Endothelial cell (in vitro differentiated cells): Measurements from ENCODE around the gene CDH16. TPM values are rescaled to one million over a fixed set of nuclear protein-coding genes. Genes with fewer than 3 reads are reported as not detected.

Experiments used
- DNase-seq: peaks from one replicate; pipeline ENCODE4 v3.0.0; 2021; ENCODE audit warnings: low spot score
- H3K27ac Mint-ChIP-seq: one replicate; pipeline ENCODE4 v1.8.0; 2021; ENCODE audit warnings: mixed read lengths, inconsistent platforms; ENCODE audit not compliant: unreplicated experiment
- H3K27me3 Mint-ChIP-seq: one replicate; pipeline ENCODE4 v1.8.0; 2021; ENCODE audit warnings: mild to moderate bottlenecking, moderate library complexity, mixed read lengths, inconsistent platforms; ENCODE audit not compliant: unreplicated experiment
- H3K36me3 Mint-ChIP-seq: one replicate; pipeline ENCODE4 v1.8.0; 2021; ENCODE audit warnings: mild to moderate bottlenecking, low read depth, mixed read lengths, inconsistent platforms; ENCODE audit not compliant: unreplicated experiment
- H3K4me1 Mint-ChIP-seq: one replicate; pipeline ENCODE4 v1.8.0; 2021; ENCODE audit warnings: mild to moderate bottlenecking, mixed read lengths, inconsistent platforms; ENCODE audit not compliant: unreplicated experiment
- H3K4me3 Mint-ChIP-seq: one replicate; pipeline ENCODE4 v1.8.0; 2021; ENCODE audit warnings: mild to moderate bottlenecking, mixed read lengths, inconsistent platforms; ENCODE audit not compliant: unreplicated experiment
- H3K9me3 Mint-ChIP-seq: one replicate; pipeline ENCODE4 v1.8.0; 2021; ENCODE audit warnings: mixed read lengths, inconsistent platforms; ENCODE audit not compliant: unreplicated experiment
- total RNA-seq: library from RNA; stranded (reverse); fragmentation: NEBNext Ultra II Directional; extraction: Animal tissue kit (Norgen Biotek cat#: 25700); gene quantifications from one replicate; pipeline ENCODE4 v1.2.1, GENCODE V29; 2021; ENCODE audit not compliant: unreplicated experiment
- TF ChIP-seq, protein P1 (sequence below): fragments of 200-600 bp; sonication (generic); IDR thresholded peaks from one replicate; pipeline ENCODE4 v1.5.0; 2021; ENCODE audit warnings: antibody characterized with exemption; ENCODE audit not compliant: unreplicated experiment

Gene CDH16
- total RNA-seq, 1 donor from 2014 or later, result not detected

DNA sequence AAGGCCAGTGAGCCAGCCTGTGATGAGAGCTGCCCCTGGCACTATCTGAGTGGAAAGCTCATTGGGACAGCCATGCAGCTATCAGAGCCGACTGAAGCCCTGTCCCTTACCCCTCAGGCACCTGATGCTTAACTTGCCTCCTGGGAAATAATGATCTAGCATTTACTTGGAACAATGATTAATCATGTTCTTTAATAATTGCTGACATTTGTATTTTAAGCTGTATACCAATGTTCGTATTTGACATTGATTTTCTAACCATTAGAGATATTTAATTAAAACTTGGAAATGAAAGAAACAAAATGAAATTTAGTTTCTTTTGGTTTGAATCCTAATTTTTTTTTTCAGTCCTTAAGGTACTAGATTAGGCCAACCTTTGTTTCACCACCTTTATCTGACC lies 27.9 kb downstream of the CDH16 start:
- Mint-ChIP-seq H3K9me3 (no peaks in the 10 kb centered on the region), H3K36me3 (peaks cover 11% of the 10 kb centered on the region), H3K27ac (no peak overlapping the region)

GRCh38 chr16:66889622-66890021 lies 29.1 kb downstream of the CDH16 start:
- Mint-ChIP-seq H3K4me1 (peaks cover 10% of the 10 kb centered on the region), H3K36me3 (peaks cover 19% of the 10 kb centered on the region), H3K27me3 (peaks cover 4% of the 10 kb centered on the region), H3K27ac (no peak overlapping the region), H3K4me3 (no peak overlapping the region), H3K9me3 (no peaks in the 10 kb centered on the region)
- no peak for DNase-seq
- TF ChIP-seq, protein P1, sequence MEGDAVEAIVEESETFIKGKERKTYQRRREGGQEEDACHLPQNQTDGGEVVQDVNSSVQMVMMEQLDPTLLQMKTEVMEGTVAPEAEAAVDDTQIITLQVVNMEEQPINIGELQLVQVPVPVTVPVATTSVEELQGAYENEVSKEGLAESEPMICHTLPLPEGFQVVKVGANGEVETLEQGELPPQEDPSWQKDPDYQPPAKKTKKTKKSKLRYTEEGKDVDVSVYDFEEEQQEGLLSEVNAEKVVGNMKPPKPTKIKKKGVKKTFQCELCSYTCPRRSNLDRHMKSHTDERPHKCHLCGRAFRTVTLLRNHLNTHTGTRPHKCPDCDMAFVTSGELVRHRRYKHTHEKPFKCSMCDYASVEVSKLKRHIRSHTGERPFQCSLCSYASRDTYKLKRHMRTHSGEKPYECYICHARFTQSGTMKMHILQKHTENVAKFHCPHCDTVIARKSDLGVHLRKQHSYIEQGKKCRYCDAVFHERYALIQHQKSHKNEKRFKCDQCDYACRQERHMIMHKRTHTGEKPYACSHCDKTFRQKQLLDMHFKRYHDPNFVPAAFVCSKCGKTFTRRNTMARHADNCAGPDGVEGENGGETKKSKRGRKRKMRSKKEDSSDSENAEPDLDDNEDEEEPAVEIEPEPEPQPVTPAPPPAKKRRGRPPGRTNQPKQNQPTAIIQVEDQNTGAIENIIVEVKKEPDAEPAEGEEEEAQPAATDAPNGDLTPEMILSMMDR, result no peak

More for the DNA sequence above, 27.9 kb downstream of the CDH16 start:
- TF ChIP-seq, protein P1, result no peak
- Mint-ChIP-seq H3K27me3 (peaks cover 9% of the 10 kb centered on the region), H3K4me3 (no peak overlapping the region), H3K4me1 (peaks cover 10% of the 10 kb centered on the region)
- no peak for DNase-seq

DNA sequence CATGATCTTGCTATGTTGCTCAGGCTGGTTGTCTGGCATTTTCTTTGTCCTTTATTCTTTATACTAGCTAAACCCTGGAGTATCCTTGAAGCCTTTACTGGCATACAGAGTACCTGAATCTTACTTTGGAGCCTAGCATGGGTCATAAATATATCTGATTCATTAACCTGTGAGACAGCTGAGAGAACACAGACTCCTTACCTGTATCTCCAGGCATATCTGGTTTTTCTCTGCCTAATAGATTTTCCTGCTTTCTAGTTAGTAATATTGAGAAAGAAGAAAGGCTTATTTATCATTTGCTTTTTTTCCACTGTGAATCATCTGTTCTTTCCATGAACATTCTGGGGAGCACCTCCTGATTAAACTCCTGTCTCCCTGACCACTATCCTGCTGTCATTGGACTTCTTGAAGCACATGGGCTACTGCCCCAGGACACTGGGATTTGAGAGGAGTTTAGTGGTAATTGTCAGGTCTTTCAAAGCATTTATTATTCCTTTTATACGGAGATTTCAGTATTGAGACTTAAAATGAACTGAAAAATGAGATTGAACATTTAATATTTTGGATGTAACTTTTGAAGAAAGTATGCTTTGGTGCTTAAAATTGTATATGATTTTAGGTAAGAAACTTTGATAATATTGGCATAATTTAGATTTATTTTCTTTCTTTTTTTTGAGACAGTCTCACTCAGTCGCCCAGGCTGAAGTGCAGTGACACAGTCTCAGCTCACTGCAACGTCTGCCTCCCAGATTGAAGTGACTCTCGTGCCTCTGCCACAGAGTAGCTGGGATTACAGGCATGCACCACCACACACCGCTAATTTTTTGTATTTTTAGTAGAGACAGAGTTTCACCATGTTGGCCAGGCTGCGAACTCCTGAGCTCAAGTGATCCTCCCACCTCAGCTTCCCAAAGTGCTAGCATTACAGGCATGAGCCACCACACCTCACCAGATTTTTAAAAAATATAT lies 29.8 kb downstream of the CDH16 start:
- H3K4me1 Mint-ChIP-seq, result peaks cover 10% of the 10 kb centered on the region
- TF ChIP-seq, protein P1, result no peak
- H3K36me3 Mint-ChIP-seq, result peaks cover 23% of the 10 kb centered on the region
- no peak for DNase-seq
- H3K27ac Mint-ChIP-seq, result no peak overlapping the region
- H3K4me3 Mint-ChIP-seq, result no peak overlapping the region
- H3K27me3 Mint-ChIP-seq, result peaks cover 4% of the 10 kb centered on the region
- no peaks in the 10 kb centered on the region for H3K9me3 Mint-ChIP-seq

DNA sequence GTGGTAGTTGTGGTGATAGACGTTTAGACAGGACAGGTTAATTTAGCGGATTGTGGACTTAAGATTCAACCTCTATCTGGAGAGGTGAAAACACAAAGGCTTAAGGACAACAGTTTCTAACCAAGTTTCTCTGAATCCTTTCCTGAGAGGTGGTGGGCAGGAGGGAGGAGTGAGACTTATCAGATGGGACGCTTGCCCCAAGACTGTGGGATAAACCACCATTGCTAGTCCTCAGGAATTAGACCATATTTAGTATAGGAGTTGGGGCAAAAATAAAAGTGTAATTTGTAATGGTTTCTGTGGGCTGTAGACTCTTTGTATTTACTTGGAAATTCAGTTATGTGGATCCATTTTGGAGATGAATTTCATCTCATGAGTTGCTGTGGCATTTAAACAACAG lies 31.8 kb downstream of the CDH16 start:
- Mint-ChIP-seq H3K36me3 (peaks cover 23% of the 10 kb centered on the region), H3K4me3 (no peak overlapping the region), H3K9me3 (no peaks in the 10 kb centered on the region), H3K4me1 (peaks cover 10% of the 10 kb centered on the region), H3K27me3 (peaks cover 4% of the 10 kb centered on the region), H3K27ac (no peak overlapping the region)
- TF ChIP-seq, protein P1, result no peak
- DNase-seq, result no peak

DNA sequence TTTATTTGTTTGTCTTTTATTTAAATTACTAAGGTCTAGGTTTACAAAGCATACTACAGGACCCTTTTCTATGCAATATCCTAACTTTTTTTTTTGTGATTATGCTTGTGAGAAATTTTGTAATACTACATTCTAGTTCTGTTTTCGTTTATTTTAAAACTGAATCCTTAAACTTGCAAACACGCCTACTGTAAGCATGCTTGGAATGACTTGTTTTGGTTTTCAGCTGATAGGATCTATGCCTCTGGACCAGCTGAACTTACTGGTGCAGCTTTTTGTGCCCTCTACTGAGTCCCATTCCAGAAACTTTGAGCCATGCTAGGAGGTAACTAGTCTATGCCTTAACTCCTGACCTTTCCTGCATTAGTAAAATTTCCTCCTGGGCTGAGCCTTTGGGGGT lies 32.4 kb downstream of the CDH16 start:
- DNase-seq, result no peak
- Mint-ChIP-seq H3K9me3 (no peaks in the 10 kb centered on the region), H3K27me3 (peaks cover 3% of the 10 kb centered on the region), H3K4me3 (no peak overlapping the region), H3K27ac (no peak overlapping the region), H3K4me1 (peaks cover 10% of the 10 kb centered on the region), H3K36me3 (peaks cover 23% of the 10 kb centered on the region)
- TF ChIP-seq, protein P1, result no peak
